GM12872 (cell line): ENCODE data around the gene TANGO2.

ENCODE experiments used
- TF ChIP-seq, protein P1 (sequence below): IDR thresholded peaks from 3 replicates; pipeline ENCODE4 v1.5.1; 2011; ENCODE audit warnings: low read depth, mild to moderate bottlenecking, low read length, moderate library complexity; ENCODE audit not compliant: insufficient read depth

Gene TANGO2

DNA sequence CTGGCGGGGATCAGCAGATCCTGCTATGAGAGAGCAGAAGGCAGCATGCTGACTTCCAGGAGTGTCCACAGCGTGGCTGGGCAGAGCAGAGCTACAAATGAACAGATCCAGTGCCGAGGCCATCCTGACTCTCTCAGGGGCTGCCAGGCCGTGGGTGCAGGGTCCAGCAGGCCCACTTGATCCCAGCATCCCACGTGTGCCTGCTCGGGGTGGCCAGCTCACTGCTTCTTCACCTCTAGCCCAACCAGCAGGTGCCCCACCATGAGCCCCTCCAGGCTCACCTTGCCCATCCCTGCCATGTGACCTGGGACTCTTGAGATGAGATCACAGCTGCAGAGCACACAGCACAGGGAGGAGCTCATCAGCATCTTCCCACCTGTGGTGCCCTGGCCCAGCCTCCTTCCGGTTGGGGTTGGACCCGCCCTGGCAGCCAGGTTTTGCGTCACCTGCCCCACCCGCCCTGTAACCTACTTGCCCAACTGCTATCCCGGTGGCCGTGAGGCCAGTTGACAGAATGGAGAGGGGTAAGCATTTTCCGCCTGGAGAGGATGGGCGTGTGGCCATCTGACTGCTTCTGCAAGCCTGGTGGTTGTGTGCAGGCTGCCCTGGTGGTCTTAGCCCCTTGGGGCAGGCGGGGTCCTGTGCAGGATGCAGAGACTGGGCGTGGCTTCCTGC is 11.0 kb downstream of the TANGO2 start:
- TF ChIP-seq, protein P1, sequence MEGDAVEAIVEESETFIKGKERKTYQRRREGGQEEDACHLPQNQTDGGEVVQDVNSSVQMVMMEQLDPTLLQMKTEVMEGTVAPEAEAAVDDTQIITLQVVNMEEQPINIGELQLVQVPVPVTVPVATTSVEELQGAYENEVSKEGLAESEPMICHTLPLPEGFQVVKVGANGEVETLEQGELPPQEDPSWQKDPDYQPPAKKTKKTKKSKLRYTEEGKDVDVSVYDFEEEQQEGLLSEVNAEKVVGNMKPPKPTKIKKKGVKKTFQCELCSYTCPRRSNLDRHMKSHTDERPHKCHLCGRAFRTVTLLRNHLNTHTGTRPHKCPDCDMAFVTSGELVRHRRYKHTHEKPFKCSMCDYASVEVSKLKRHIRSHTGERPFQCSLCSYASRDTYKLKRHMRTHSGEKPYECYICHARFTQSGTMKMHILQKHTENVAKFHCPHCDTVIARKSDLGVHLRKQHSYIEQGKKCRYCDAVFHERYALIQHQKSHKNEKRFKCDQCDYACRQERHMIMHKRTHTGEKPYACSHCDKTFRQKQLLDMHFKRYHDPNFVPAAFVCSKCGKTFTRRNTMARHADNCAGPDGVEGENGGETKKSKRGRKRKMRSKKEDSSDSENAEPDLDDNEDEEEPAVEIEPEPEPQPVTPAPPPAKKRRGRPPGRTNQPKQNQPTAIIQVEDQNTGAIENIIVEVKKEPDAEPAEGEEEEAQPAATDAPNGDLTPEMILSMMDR = no peak

- TF ChIP-seq, protein P1 = no peak
Measured at GRCh38 chr22:20032407-20032991, 11.6 kb downstream of the TANGO2 start.

GRCh38 chr22:20033045-20033706 is 12.3 kb downstream of the TANGO2 start:
- TF ChIP-seq, protein P1 = no peak

- TF ChIP-seq, protein P1 = no peak
Measured at GRCh38 chr22:20034143-20034542, 13.2 kb downstream of the TANGO2 start.

DNA sequence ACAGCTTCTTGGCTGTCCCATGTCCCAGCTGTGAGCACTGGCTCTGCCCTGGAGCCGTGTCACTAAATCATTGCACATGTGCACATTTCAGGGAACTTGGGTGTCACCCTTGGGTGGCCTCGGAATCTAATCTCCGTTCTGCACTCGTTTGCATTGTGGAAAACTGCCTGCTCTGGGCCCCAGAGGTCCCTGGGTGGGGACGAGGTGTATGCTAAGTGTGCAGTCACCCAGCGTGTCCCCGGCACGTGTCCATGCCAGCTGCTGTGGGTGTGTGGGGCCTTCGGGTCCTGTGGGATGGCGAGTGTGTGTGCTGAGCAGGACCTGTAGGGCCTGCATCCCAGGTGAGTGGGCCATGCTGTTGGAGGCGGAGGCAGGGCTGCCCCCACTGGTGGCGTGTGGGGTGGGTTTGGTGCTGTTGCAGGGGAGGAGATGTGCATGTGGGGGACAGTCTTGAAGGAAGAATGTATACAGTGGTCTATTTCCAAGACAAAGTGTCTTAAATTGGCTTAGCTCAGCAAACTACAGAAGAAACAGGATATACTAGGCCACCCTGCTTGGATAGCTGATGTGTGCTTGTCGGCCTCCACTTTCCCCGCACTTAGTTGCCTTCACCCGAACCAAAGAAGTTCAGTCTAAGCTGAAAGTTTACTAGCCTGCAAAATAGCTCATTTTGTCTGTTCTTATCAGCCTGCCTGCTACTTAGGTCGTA is 14.6 kb downstream of the TANGO2 start:
- TF ChIP-seq, protein P1 = no peak

- TF ChIP-seq, protein P1 = no peak
Measured at GRCh38 chr22:20036084-20036482, 15.2 kb downstream of the TANGO2 start.
